Effector CD8-positive, alpha-beta T cell (primary cell): ENCODE data around the gene MYDGF.

Experiments used
- DNase-seq: peaks from one replicate; lab custom pipeline; 2025; lab: John Stamatoyannopoulos, UW

MYDGF gene

GRCh38 chr19:4675346-4675745, 5.2 kb upstream of the MYDGF start:
- DNase-seq = no peak

DNA sequence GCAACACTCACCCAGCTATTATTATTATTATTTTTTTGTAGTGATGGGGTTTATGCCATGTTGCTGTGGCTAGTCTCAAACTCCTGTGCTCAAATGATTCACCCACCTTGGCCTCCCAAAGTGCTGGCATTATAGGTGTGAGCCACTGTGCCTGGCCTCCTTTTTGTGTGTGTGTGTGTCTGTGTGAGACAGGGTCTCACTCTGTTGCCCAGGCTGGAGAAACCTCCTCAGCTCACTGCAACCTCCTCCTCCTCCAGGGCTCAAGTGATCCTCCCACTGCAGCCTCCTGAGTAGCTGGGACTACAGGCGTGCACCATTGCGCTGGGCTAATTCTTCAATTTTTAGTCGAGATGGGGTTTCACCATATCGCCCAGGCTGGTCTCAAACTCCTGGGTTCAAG, 3.6 kb upstream of the MYDGF start:
- no peak for DNase-seq

DNA sequence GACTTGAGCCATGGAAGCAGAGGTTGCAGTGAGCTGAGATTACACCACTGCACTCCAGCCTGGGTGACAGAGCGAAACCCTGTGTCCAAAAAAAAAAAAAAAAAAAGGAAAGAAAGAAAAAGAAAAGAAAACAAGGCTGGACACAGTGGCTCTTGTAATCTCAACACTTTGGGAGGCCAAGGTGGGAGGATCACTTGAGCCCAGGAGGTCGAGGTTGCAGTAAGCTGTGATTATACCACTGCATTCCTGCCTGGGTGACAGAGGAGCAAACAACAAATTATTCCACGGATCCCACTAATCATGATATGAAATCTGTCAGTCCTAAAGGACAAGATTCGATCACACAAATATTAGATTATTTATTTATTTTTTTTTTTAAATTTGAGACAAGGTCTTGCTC, 3.1 kb upstream of the MYDGF start:
- no peak for DNase-seq

GRCh38 chr19:4671185-4671851, 1.2 kb upstream of the MYDGF start:
- DNase-seq = no peak

GRCh38 chr19:4664642-4665041, 5.5 kb downstream of the MYDGF start:
- no peak for DNase-seq

- no peak for DNase-seq
These were observed 7.3 kb downstream of the MYDGF start for GRCh38 chr19:4662812-4663211.

- no peak for DNase-seq
These were observed 8.0 kb downstream of the MYDGF start for GRCh38 chr19:4662020-4662695.

GRCh38 chr19:4660993-4661392, 9.1 kb downstream of the MYDGF start:
- no peak for DNase-seq

DNA sequence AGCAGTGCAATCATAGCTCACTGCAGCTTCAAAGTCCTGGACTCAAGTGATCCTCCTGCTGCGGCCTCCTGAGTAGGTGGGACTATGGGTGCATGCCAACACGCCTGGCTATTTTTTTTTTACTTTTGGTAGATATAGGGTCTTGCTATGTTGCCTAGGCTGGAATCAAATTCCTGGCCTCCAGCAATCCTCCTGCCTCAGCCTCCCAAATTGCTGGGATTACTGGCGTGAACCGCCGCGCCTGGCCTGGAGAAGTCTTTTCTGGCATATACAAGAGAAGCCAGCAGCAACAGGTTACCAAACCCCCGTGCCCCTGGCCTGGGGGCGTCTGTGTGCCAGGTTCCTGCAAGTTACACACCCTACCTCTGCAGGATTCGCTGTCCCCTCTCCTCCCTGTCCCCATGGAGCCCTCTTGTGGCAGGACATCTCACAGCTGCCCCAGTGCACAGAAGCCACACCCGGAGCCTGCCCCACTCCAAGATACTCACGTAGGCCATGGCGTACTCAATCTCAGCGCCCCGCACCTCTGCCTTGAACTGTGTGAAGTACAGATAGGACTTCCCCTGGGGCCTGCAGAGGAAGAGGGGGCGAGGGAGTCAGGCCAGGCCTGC, 9.9 kb downstream of the MYDGF start:
- DNase-seq = no peak

GRCh38 chr19:4657835-4658234, 12.3 kb downstream of the MYDGF start:
- DNase-seq = no peak

GRCh38 chr19:4657262-4657661, 12.9 kb downstream of the MYDGF start:
- no peak for DNase-seq

DNA sequence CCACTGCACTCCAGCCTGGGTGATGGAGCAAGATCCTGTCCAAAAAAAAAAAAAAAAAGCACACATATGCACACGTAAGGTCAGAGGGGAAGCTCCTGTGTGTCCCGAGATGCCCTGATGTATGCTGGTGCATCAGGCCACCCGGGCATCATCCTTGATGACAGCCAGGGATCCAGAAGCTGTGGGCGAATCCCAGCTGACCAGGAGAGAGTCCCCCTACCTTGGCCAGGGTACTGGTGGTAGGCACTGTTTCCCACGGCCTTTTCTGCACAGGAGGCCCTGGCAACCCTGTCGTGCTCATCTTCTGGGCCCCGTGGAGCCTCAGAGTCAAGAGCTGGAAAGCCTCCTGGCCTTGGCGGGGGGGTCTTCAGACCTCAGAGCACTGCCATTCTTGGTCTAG, 14.0 kb downstream of the MYDGF start:
- no peak for DNase-seq

DNA sequence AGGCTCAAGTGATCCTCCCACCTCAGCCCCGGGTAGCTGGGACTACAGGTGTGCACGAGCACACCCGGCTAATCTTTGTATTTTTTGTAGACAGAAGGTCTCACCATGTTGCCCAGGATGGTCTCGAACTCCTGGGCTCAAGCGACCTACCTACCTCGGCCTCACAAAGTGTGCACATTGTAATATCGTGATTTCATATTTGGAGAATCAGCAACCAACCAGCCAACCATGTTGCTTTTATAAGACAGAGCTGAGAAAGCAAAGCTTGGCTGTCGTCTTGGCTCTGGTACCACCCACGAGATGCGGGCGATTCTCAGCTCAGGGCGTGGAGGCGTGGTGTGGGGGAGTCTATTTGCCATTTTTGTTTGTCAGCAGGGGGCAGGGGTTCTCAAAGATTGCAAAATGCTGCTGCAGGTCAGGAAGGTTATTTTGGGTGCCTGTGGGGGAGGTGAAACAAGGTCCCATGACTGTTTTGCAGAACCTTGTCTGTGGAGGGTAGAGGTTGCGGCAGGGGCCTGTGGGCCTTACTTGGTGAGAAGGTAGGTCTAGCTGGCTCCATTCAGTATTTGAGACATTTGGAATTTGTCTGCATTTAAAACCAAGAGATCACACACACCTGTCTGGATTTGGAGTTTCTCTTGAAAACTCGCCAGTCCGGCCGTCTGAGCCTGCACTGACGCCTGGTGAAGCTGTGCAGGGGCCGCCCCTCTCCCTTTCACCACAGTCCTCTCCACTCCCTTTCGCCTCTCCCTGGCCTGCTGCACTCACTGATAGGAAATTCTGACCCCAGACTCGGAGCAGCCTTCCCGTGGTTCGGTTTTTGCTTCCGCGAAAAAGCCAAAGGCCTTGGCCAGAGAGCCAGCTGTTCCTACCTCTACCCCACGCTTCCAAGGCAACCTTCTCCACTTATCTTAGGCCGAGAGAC, 15.4 kb downstream of the MYDGF start:
- DNase-seq = no peak

GRCh38 chr19:4653793-4654436, 16.2 kb downstream of the MYDGF start:
- no peak for DNase-seq

DNA sequence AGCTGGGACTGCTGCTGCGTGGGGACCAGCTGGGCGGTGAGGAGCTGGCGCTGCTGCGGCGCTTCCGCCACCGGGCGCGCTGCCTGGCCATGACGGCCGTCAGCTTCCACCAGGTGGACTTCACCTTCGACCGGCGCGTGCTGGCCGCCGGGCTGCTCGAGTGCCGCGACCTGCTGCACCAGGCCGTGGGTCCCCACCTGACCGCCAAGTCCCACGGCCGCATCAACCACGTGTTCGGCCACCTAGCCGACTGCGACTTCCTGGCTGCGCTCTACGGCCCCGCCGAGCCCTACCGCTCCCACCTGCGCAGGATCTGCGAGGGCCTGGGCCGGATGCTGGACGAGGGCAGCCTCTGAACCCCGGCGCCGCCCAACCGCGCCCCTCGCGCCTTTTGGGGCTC, 18.1 kb downstream of the MYDGF start:
- DNase-seq = no peak

DNA sequence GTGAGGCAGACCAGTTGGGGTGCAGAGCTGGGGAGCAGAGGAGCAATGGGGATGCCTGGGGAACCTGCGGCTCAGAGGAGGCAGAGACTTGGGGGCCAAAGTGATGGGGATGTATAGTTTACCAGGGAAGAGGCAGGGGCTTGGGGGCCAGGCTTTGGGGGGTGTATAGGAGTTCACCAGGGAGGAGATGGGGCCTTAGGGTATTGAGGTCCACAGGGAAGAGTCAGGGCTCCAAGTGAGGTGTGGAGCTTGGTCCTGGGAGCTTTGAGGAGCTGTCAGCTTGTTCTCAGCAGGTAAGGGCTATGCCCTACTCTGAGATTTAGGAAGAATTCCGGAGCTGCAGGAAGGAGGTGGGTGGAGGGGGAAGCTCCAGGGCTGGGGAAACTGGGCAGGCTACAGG, 20.0 kb downstream of the MYDGF start:
- no peak for DNase-seq

DNA sequence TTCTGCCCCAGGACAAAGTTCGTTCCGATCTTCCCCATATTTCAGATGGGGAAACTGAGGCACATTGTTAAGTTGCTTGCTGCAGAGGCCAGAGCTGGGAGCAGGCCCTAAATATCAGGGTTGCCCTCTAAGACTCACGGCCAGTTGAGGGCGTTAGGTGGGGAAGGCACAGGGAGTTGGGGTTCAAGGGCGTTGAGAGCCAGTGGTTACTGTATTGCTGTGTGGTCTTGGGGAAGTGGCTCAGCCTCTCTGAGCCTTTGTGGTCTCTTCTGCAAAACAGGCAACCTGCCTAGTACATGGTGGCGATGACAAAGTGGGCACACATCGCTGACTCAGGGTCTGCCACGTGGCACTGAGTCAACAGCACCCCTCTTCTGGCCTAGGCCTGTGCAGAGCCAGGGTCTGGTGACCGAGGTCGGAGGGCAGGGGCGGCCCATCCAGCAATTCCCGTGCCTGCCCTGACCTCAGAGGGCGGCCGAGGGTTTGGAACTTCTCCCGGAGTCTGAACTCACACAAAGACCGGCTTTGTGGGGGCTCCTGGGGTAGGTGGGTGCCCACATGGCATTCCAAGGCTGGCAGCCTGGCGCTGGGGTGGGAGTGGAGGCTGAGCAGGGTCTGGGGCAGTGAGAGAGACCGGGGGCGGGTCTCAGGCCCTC, 20.6 kb downstream of the MYDGF start:
- DNase-seq = no peak

DNA sequence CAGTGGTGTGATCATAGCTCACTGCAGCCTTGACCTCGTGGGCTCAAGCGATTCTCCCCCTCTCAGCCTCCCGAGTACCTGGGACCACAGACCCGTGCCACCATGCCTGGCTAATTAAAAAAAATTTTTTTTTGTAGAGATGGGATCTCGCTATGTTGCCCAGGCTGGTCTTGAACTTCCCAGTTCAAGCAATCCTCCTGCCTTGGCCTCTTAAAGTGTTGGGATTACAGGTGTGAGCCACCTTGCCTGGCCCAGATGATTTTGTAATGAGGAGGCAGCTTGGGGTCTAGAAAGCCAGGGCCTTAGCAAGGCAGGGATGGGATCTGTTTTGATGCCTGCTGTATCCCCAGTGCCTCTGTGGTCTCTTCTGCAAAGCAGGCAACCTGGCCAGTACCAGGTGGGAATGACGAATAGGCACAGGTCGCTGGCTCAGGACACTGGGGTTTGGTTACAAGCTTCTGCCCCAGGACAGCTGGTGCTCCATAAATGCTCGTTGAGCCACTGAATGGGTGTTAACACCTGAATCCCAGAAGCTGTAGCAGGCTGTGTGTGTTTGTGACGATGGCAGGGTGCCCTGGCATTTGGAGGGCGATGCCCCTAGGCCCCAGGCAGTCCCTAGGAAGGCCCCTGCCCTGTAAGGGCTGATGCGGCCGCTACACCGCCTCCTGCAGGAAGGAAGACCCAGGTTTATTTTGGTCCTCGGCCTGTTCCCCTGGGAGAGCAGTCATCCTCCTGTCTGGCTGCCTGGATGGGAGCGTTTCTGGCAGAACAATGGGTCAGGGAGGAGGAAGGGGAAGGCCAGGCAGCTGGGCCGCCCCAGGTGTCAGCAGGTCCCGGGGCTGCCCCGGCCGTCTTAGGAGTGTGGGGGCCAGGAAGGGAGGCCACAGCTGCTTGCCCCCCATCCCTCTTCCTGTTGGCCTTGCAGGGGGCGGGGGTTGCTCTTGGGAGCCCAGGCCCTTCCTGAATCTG, 22.2 kb downstream of the MYDGF start:
- no peak for DNase-seq

DNA sequence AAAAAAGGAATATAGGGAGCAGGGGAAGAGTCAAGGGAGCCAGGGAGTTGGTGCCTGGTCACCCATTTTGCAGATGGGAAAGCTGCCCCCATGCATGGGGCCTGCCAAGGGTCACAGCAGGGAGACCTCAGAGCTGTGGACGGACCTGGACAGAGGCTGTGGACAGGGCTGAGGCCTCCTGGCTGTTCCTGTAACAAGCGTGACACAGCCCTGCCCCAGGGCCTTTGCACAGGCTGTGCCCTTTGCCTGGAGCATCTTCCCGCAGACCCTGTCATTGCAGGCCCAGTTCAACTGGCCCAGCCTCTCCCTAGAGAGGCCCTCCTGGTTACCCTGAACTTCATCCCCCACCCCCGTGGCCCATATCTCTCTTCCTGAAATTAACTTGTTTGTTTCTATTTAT, 24.4 kb downstream of the MYDGF start:
- DNase-seq = no peak

DNA sequence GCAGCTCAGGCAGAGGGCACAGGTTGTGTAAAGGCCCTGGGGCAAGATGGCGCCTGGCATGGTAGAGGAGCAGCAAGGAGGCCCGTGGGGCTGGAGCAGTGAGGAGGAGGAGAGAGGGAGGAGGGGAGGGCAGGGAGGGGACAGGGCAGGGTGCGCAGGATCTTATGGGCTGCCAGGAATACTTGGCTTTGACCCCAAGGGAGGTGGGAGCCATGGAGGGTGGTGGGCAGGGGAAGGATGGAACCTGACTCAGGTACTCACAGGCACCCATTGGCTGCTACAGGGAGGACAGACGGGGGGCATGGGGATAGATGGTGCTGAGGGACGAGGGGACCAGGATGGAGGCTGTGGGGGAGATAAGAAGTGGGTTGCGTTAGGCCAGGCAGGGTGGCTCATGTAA, 27.5 kb downstream of the MYDGF start:
- DNase-seq = no peak
